ENCODE measurements around the gene MRGPRE.
"Not testable (repeated sequence)": the region's sequence is repeated elsewhere in the genome, so short reads cannot be mapped to it uniquely, and the experiment has no call there.

MRGPRE gene, protein sequence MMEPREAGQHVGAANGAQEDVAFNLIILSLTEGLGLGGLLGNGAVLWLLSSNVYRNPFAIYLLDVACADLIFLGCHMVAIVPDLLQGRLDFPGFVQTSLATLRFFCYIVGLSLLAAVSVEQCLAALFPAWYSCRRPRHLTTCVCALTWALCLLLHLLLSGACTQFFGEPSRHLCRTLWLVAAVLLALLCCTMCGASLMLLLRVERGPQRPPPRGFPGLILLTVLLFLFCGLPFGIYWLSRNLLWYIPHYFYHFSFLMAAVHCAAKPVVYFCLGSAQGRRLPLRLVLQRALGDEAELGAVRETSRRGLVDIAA

DNA sequence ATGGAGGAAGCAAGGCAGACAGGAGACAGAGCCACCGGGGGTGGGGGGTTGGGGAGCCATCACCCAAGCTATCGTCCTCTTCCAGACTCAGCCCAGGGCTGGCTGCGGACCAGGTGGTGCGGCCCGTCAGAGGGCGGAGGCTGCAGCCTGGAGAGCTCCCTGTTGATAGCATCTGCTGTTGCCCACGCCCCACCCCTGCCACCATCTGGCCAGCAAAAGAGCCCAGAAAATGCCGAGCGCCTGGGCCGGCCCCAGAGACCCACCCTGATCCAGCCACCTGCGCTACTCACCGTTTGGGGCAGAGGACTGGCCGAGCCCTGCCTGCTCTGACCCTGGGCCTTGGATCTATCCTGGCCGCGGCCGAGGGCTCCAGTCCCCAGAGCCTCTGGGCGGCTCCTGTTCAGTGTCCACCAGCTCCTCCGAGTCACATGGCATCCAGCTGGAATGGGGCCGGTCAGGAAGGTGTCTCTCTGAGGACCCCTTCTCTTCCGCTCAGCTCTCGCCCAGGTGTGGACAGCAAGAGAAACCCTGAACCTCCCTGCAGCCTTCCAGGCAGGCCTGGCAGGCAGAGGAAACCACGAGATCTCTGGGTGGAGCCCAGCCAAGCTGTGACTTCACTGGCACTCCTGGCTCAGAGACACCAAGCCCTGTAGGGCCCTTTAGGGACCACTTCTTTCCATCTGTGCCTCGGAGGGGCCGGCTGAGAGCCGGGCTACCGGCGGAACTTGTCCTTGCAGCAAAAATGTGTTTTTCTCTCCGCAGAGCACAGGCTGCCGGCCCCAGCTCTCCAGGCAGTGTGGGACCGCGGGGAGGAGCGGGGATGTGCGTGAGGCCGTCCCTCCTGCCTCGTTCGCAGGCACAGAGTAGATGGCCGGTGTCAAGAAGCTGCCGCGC lies at the start of gene MRGPRE:
MRGPRE (minus strand) TSS at position 567 of the 894 bp plus-strand sequence. CDS start 3,618 bp downstream, outside the sequence.
- peak; percentile 87 for DNase-seq

- not testable (repeated sequence) for DNase-seq
Observed at GRCh38 chr11:3281146-3281545, 48.9 kb upstream of the MRGPRE start.

GRCh38 chr11:3280662-3281061 lies 48.4 kb upstream of the MRGPRE start:
- not testable (repeated sequence) for DNase-seq

DNA sequence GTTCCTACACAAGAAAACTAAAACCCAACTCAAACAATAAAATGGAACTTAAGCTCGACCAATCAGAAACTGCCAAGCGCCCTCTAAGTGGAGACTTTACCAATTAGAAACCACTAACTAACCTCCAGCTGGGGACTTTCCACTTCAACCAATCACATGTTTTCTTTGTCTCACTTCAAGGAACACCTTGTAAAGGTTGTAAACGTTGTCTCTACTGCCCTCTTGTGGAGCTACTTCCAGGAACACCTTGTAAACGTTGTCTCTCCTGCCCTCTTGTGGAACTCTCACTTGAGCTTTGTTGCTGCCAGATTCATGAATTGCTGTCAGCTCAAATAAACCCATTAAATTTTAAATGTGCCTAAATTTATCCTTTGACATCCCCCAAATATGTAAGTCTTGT lies 46.7 kb upstream of the MRGPRE start:
- DNase-seq: not testable (repeated sequence)

DNA sequence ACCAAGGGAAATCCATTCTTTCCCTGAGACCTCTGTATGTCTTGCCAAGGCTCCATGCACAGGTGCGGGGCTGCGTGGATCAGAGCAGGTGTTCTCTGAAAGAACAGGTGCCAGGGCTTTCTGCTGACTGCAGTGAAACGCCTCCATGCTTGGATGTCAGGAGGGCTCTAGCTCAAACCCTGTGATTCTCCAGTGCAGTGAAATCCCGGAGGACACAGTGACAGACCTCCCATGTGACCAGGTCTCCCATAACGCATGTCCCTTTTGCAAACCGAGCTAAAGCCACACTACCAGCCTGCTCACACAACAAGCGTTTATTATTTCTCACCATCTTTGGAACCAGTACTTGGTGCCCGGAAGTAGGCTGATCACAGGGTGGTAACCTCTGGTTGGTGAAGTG lies 41.4 kb upstream of the MRGPRE start:
- DNase-seq: peak; percentile 18

DNA sequence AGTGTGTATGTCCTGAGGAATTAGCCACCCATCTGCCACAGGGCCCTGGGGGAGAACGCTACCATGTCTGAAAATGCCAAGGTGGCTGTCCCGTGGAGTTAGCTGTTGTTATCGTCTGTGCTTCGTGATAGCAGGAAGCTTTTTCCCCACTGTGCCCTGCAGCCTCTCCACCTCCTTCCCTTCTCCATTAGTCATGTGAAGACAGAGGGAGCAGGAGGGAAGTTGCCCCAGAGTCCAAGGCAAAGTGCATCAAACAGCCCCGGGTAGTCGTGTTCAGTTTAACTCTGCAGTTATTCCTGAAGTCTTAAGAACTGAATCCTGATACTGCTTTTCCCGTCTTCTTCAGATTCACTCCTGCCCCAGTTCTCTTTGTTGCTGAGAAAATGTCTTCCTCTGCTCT lies 30.3 kb upstream of the MRGPRE start:
- not testable (repeated sequence) for DNase-seq

GRCh38 chr11:3261831-3262230 lies 29.6 kb upstream of the MRGPRE start:
- DNase-seq: peak; percentile 67

- not testable (repeated sequence) for DNase-seq
Observed at GRCh38 chr11:3257509-3257908, 25.3 kb upstream of the MRGPRE start.

DNA sequence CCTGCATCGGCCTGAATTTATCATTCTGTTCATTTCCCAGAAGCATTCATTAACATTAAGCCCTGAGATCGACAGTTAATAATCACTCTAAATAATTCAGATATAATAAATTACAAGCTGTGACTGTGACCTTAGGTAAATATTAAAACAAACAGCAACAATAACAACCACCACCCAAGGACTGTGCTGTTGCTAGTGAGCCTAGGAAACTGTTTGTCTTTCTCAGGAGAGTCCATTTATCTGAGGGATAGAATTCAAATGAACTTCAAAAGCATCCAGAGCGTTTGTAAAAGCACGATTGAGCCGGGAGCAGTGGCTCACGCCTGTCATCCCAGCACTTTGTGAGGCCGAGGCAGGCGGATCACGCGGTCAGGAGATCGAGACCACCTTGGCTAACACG lies 23.0 kb upstream of the MRGPRE start:
- DNase-seq: not testable (repeated sequence)

GRCh38 chr11:3254773-3255172 lies 22.6 kb upstream of the MRGPRE start:
- not testable (repeated sequence) for DNase-seq

DNA sequence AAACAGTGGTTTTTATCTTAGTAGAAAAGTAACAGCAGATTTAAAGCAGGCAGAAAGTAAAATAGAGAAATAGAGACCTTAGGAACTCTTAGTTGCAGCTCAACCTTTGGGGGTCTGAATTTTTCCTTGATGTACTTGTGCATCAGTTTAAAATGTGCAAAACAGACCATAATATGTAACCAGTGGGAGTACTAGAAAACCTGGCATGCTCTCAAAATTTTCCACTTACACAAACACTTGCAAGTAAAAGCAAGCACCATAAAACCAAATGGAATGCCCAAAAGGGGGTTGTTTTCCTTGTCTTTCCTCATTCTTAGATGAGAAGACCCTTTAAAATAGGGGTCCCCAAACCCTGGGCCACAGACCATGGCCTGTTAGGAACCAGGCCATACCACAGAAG lies 12.9 kb upstream of the MRGPRE start:
- DNase-seq: no peak

DNA sequence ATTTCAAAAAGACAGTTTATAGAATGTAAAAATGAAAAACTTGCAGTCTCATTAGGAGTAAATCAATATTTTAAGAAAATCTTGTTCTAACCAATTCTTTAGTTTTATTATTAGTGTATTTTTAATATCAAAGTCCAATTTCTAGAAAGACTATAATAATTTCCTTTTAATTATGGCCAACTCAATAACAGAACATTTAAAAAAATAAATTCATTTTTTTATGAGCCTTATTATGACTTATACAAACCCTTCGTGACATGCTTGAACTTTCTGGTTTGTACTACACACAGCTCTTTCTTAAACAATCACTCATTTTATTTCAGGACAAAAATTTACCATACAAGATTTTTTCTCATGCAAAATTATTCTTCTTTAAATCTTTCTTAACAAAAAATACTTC lies 11.7 kb upstream of the MRGPRE start:
- DNase-seq: no peak

DNA sequence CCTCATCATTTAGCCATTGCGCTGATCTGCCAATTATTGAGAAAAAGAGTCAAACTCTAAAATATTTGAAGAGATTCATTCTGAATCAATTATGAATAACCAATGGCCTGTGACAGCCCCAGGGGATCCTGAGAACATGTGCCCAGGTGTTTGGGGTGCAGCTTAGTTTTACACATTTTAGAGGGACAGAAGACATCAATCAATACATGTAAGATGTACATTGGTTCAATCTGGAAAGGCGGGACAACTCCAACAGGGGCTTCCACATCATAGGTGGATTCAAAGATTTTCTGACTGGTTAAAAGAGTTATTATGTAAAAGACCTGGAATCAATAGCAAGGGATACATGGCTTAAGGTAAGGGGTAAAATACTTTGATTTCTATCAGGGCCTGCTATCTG lies 4.9 kb upstream of the MRGPRE start:
- DNase-seq: no peak

GRCh38 chr11:3234846-3235245 lies 2.6 kb upstream of the MRGPRE start:
- no peak for DNase-seq

DNA sequence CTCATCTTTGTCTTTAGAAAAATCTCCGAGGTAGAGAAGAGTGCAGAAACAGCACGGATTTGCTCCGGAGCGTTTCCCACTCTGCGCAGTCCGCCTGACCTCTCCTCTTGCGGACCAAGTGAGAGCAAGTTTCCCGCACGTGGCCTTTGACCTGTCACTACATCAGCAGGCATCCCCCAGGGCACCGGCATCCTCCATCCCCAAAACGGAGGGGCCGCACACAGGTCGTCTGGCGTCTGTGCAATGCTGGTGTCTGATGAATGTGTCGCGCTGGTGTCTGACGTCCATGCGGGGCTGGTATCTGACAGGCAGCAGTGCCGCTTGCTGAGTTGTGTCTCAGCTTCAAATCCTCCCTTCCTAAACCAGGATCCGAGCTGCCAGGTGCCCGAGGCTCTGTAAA lies 739 bp upstream of the MRGPRE start:
- DNase-seq: no peak

GRCh38 chr11:3231550-3231850 lies 717 bp downstream of the MRGPRE start:
- peak; percentile 25 for DNase-seq

DNA sequence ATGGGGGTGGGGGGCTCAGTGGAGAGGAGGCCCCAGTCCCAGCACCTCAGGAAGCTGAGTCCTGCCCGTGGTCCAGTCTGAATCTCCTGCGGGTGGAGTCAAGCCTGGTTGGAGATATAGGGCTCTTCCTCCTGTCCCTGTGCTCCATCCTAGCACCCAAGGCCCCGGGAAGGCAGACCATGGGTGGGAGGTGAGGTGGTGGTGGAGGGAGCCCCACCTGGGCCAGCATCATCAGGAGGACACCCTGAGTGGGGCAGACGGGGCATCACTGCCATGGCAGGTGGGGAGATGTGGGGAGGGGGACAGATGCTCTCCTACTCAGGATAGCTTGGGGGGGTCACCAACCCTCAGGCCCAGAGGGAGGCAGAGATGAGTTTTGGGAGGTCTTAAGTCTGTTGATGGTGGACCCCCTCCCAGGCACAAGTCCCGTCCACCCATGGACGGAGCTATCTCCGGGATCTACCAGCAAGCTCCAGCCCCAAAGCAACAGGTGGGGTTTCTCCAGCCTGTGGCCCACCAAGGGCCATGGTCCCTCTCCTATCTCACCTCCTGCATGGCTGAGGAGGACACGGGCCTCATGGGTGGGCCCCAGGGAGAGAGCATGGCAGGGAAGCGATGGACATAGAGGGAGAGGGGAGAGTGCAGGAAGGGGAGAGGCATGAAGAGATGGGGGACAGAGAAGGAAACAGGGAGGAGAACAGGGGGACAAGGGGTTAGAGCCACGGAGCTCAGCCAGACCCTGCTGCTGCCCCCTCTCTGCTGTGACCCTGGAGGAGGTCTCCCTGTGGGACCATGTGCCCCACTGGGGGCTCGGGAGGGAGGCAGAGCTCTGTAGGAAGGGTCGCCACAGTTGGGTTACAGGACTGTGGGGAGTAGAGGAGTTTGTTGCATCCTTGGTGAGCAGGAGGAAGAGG lies 1.3 kb downstream of the MRGPRE start:
- DNase-seq: no peak

DNA sequence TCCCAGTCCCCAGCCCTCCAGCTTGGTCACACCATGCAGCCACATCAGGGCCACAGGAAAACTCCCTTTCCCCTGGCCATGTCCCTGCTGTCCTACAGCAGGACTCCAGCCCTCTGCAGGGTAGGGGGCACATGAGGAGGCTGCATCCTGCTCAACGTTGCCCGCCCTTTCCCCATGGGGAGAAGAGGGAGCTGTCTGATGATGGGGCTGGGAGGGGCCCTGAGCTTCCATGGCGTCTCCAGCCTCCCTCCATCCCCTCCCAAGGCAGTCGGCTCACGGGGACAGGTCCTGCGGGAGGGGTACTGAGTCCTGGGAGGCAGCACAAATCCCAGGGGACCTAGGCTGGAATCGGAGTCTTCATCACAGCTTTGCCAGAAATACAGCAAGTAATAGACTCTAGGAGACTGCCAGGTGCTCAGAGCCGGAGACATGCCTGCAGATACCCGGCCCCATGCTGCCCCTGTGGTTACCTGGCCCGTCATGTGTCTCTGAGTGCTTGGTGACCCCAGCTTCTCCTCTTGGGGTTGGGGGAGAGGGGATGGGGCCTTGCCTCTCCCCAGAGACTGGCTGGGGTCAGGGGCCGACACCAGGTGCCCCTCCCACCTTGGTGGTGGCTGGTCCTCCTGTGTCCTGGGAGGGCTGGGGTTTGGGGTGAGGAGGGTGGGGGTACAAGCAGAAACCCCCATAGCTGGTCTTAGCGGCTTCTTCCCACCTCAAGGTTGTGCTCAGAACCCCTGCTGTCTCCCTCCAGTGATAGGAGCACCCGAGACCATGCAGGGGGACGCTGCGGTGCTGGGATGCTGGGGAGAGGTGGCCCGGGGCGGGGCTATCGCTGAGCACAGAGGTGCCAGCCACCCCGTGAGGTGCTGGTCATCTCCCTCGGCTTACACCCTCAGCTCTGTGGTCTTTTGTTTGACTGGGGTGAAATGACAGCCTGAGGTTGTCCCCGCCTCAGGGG lies 2.3 kb downstream of the MRGPRE start:
- no peak for DNase-seq

- no peak for DNase-seq
Observed at GRCh38 chr11:3228445-3228829, 3.8 kb downstream of the MRGPRE start.

GRCh38 chr11:3227568-3228444 lies 4.4 kb downstream of the MRGPRE start:
- no peak for DNase-seq

All from hematopoietic multipotent progenitor cell treated with erythropoietin and hydrocortisone succinate and interleukin-3 and kit ligand, for 6 days (in vitro differentiated cells).